SK-N-SH (cell line): ENCODE measurements around the gene METRNL. TPM values are rescaled to one million over a fixed set of nuclear protein-coding genes. Genes with fewer than 3 reads are reported as not detected.
A peak's percentile ranks its signal among the peaks of the same experiment; 100 is the strongest.

Experiments used
- CTCF ChIA-PET: fragments of 300-600, 350-600 bp; formaldehyde crosslinking; extraction: SDS; loops from one replicate; lab custom pipeline; 2021; lab: Yijun Ruan, JAX
- POLR2A ChIA-PET: fragments of 350-600 bp; sonication (Branson Sonifier 250); formaldehyde crosslinking; extraction: SDS; loops from one replicate; lab custom pipeline; 2020; ENCODE audit warnings: antibody characterized with exemption, inconsistent platforms; lab: Yijun Ruan, JAX
- DNase-seq: peaks from one replicate; pipeline ENCODE4 v3.0.0; 2012
- H2AFZ ChIP-seq: fragments of 200-600 bp; sonication (generic); 2 replicates; pipeline ENCODE4 v1.8.1; 2016; ENCODE audit warnings: antibody characterized with exemption, mild to moderate bottlenecking, low read depth
- H3F3A ChIP-seq: fragments of 200-600 bp; sonication (generic); replicated peaks from 2 replicates; pipeline ENCODE3; 2016; ENCODE audit warnings: antibody characterized with exemption, mild to moderate bottlenecking; ENCODE audit not compliant: insufficient read depth
- H3K27ac ChIP-seq, 2 experiments: fragments of 200-500 bp in 1 of 2; fragments of 200-600 bp in 1 of 2; sonication (Bioruptor generic) in 1 of 2; sonication (generic), shearing (Covaris generic) in 1 of 2; 2 replicates each; pipeline versions ENCODE4 v1.5.1 to v1.6.1; 2014 to 2016; ENCODE audit warnings: low read depth in 2 of 2, inconsistent platforms in 1 of 2, low read length in 1 of 2, mild to moderate bottlenecking in 1 of 2, mixed read lengths in 1 of 2
- H3K27me3 ChIP-seq: fragments of 200-600 bp; sonication (generic), shearing (Covaris generic); 2 replicates; pipeline ENCODE4 v1.6.1; 2016; ENCODE audit warnings: mixed run types; ENCODE audit not compliant: insufficient read depth
- H3K36me3 ChIP-seq, 2 experiments: fragments of 200-500 bp in 1 of 2; fragments of 200-600 bp in 1 of 2; sonication (Bioruptor generic) in 1 of 2; sonication (generic) in 1 of 2; replicated peaks in 1 of 2; 2 replicates each; pipeline versions ENCODE3 to v1.5.1; 2014 to 2016; ENCODE audit warnings: low read length in 1 of 2, mild to moderate bottlenecking in 1 of 2; ENCODE audit not compliant: insufficient read depth in 2 of 2, control insufficient read depth in 1 of 2
- H3K4me1 ChIP-seq, 2 experiments: fragments of 200-500 bp in 1 of 2; fragments of 200-600 bp in 1 of 2; sonication (Bioruptor generic) in 1 of 2; sonication (generic), shearing (Covaris generic) in 1 of 2; 2 replicates each; pipeline versions ENCODE4 v1.5.1 to v1.6.1; 2014 to 2016; ENCODE audit warnings: low read depth in 1 of 2, low read length in 1 of 2, mixed run types in 1 of 2; ENCODE audit not compliant: insufficient read depth in 2 of 2, control insufficient read depth in 1 of 2
- H3K4me2 ChIP-seq: fragments of 200-600 bp; sonication (generic), shearing (Covaris generic); 2 replicates; pipeline ENCODE4 v1.6.1; 2017; ENCODE audit warnings: mixed run types
- H3K4me3 ChIP-seq, 2 experiments: fragments of 200-500 bp in 1 of 2; fragments of 200-600 bp in 1 of 2; sonication (Bioruptor generic) in 1 of 2; sonication (generic), shearing (Covaris generic) in 1 of 2; 2 replicates each; pipeline versions ENCODE4 v1.5.1 to v1.8.1; 2014 to 2016; ENCODE audit warnings: low read depth in 2 of 2, inconsistent platforms in 1 of 2, low read length in 1 of 2, mild to moderate bottlenecking in 1 of 2, mixed read lengths in 1 of 2, moderate library complexity in 1 of 2
- H3K79me2 ChIP-seq: fragments of 200-600 bp; sonication (generic); 2 replicates; pipeline ENCODE4 v1.8.1; 2017; ENCODE audit warnings: mild to moderate bottlenecking; ENCODE audit not compliant: insufficient read depth
- H3K9ac ChIP-seq: fragments of 200-600 bp; sonication (generic); 2 replicates; pipeline ENCODE4 v1.6.1; 2017; ENCODE audit warnings: mixed run types
- H3K9me2 ChIP-seq: fragments of 200-600 bp; sonication (generic); 2 replicates; pipeline ENCODE4 v1.6.1; 2017; ENCODE audit warnings: mixed run types
- H3K9me3 ChIP-seq: fragments of 200-600 bp; sonication (generic); 2 replicates; pipeline ENCODE4 v1.6.1; 2017; ENCODE audit warnings: mixed run types, mild to moderate bottlenecking, moderate library complexity
- H4K20me1 ChIP-seq: fragments of 200-600 bp; sonication (generic); 2 replicates; pipeline ENCODE4 v1.6.1; 2017; ENCODE audit warnings: mild to moderate bottlenecking, mixed run types; ENCODE audit not compliant: insufficient read depth
- ELF1 ChIP-seq: IDR thresholded peaks from 2 replicates; pipeline ENCODE4 v1.4.0; 2012
- EP300 ChIP-seq, 2 experiments: IDR thresholded peaks; 2 replicates each; pipeline versions ENCODE4 v1.4.0 to v1.6.1; 2012; ENCODE audit warnings: borderline replicate concordance in 1 of 2, low read depth in 1 of 2, low read length in 1 of 2
- FOXJ3 ChIP-seq: sonication (generic); formaldehyde crosslinking; IDR thresholded peaks from 2 replicates; pipeline ENCODE4 v1.5.1; 2020; ENCODE audit warnings: mild to moderate bottlenecking, missing genetic modification reagents
- FOXM1 ChIP-seq: IDR thresholded peaks from 2 replicates; pipeline ENCODE4 v1.4.0; 2012; ENCODE audit warnings: low read depth, mild to moderate bottlenecking
- JUND ChIP-seq: IDR thresholded peaks from 2 replicates; pipeline ENCODE4 v1.4.0; 2012
- MEF2A ChIP-seq: IDR thresholded peaks from 2 replicates; pipeline ENCODE4 v1.4.0; 2012; ENCODE audit warnings: low read depth, borderline replicate concordance
- MXI1 ChIP-seq: IDR thresholded peaks from 2 replicates; pipeline ENCODE4 v1.6.1; 2012; ENCODE audit warnings: mild to moderate bottlenecking, low read depth, low read length, improper control_type of control experiment
- NFIC ChIP-seq: IDR thresholded peaks from 2 replicates; pipeline ENCODE4 v1.4.0; 2012; ENCODE audit warnings: borderline replicate concordance
- NRF1 ChIP-seq: IDR thresholded peaks from 2 replicates; pipeline ENCODE4 v1.6.1; 2012; ENCODE audit warnings: low read depth, mild to moderate bottlenecking, low read length
- RAD21 ChIP-seq: IDR thresholded peaks from 2 replicates; pipeline ENCODE4 v1.6.1; 2012; ENCODE audit warnings: mild to moderate bottlenecking, low read length
- SIN3A ChIP-seq: IDR thresholded peaks from 2 replicates; pipeline ENCODE4 v1.6.1; 2012; ENCODE audit warnings: low read depth, mild to moderate bottlenecking, low read length, moderate library complexity, borderline replicate concordance
- TCF12 ChIP-seq: IDR thresholded peaks from 2 replicates; pipeline ENCODE4 v1.4.0; 2012
- TEAD4 ChIP-seq: IDR thresholded peaks from 2 replicates; pipeline ENCODE4 v1.4.0; 2012; ENCODE audit warnings: mild to moderate bottlenecking, borderline replicate concordance; ENCODE audit not compliant: insufficient read depth
- WGBS: methylation state at CpG from one replicate; pipeline ENCODE4 v1.1.6; 2017; ENCODE audit warnings: low lambda C conversion rate; 5-methylcytosine and 5-hydroxymethylcytosine counted together
- polyA plus RNA-seq, 3 experiments: library from polyadenylated mRNA; depleted of rRNA; stranded (reverse); fragments of >200 nt; gene quantifications; 2 replicates each; pipeline ENCODE4 v1.2.3, GENCODE V29; 2012
- TF ChIP-seq, protein P1 (sequence below): IDR thresholded peaks from 2 replicates; pipeline ENCODE4 v1.4.0; 2012; ENCODE audit warnings: low read depth

The METRNL gene
- polyA plus RNA-seq, 1 of the 3 experiments (the other 2 are of a cell fraction): 75.5 TPM

- CTCF ChIA-PET: interaction anchor here (0.5 to 1.4 kb wide), 2 partner anchors 17 to 79 kb away, joined by 3 to 4 read pairs; no protein-coding TSS in a partner anchor
- Histone ChIP-seq H2AFZ (no peak overlapping the region), H3K4me3 (no peak overlapping the region), H3K9me3 (no peaks in the 10 kb centered on the region), H3K79me2 (no peaks in the 10 kb centered on the region), H4K20me1 (no peaks in the 10 kb centered on the region), H3K4me1 (peaks cover 0 to 5% of the 10 kb centered on the region in 2 experiments; a peak in 1 of 4 replicates), H3K27me3 (peaks cover 54% of the 10 kb centered on the region), H3K27ac (no peak overlapping the region), H3K4me2 (0 out of 2 replicates have a peak overlapping the region, but pooled peaks have one; percentile 22), H3K36me3 (no peaks in the 10 kb centered on the region), H3K9ac (no peak overlapping the region), H3K9me2 (no peaks in the 10 kb centered on the region), H3F3A (peaks cover 10% of the 10 kb centered on the region)
- no peak for DNase-seq
- POLR2A ChIA-PET: no interaction called here
- TF ChIP-seq, protein P1, sequence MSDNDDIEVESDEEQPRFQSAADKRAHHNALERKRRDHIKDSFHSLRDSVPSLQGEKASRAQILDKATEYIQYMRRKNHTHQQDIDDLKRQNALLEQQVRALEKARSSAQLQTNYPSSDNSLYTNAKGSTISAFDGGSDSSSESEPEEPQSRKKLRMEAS: no peak
- TF ChIP-seq JUND: no peak
- TF ChIP-seq MXI1: no peak
- no peak for TF ChIP-seq RAD21
- TF ChIP-seq SIN3A: no peak
- no peak for TF ChIP-seq NFIC
- TF ChIP-seq MEF2A: no peak
- TF ChIP-seq FOXM1: no peak
- no peak for TF ChIP-seq ELF1
- no peak for TF ChIP-seq NRF1
- 27% methylated on average over 16 of the region's 16 CpGs for WGBS
Observed at GRCh38 chr17:83122834-83123233, 43.4 kb downstream of the METRNL start.

GRCh38 chr17:83123896-83124801 lies 44.7 kb downstream of the METRNL start:
- Histone ChIP-seq H3K4me3 (no peak overlapping the region), H3K27me3 (peaks cover 54% of the 10 kb centered on the region), H3K79me2 (no peaks in the 10 kb centered on the region), H3K4me2 (no peak overlapping the region), H3F3A (peaks cover 10% of the 10 kb centered on the region), H3K4me1 (peaks cover 0 to 5% of the 10 kb centered on the region in 2 experiments; a peak in 1 of 4 replicates), H3K9me2 (no peaks in the 10 kb centered on the region), H3K36me3 (no peaks in the 10 kb centered on the region), H2AFZ (no peak overlapping the region), H3K9ac (no peak overlapping the region), H4K20me1 (no peaks in the 10 kb centered on the region), H3K9me3 (no peaks in the 10 kb centered on the region), H3K27ac (no peak overlapping the region)
- no peak for DNase-seq
- ChIA-PET POLR2A (no interaction called here), CTCF (interaction anchor here (1.4 kb wide), 1 partner anchor 18 kb away, joined by 4 read pairs; no protein-coding TSS in a partner anchor)
- 48% methylated on average over 17 of the region's 25 CpGs for WGBS
- TF ChIP-seq FOXJ3 (CRISPR knock-in tag) (no peak), TEAD4 (no peak), EP300 (IDR thresholded peaks at IDR 0.05; ENCODE audit: borderline replicate concordance in 1 of 2, low read depth in 1 of 2, low read length in 1 of 2) (no peak), TCF12 (no peak), ELF1 (no peak), NFIC (no peak)
